ENCODE results near the gene MYOZ1.
"Not testable (repeated sequence)": the region's sequence is repeated elsewhere in the genome, so short reads cannot be mapped to it uniquely, and the experiment has no call there.

Gene MYOZ1, protein sequence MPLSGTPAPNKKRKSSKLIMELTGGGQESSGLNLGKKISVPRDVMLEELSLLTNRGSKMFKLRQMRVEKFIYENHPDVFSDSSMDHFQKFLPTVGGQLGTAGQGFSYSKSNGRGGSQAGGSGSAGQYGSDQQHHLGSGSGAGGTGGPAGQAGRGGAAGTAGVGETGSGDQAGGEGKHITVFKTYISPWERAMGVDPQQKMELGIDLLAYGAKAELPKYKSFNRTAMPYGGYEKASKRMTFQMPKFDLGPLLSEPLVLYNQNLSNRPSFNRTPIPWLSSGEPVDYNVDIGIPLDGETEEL

DNA sequence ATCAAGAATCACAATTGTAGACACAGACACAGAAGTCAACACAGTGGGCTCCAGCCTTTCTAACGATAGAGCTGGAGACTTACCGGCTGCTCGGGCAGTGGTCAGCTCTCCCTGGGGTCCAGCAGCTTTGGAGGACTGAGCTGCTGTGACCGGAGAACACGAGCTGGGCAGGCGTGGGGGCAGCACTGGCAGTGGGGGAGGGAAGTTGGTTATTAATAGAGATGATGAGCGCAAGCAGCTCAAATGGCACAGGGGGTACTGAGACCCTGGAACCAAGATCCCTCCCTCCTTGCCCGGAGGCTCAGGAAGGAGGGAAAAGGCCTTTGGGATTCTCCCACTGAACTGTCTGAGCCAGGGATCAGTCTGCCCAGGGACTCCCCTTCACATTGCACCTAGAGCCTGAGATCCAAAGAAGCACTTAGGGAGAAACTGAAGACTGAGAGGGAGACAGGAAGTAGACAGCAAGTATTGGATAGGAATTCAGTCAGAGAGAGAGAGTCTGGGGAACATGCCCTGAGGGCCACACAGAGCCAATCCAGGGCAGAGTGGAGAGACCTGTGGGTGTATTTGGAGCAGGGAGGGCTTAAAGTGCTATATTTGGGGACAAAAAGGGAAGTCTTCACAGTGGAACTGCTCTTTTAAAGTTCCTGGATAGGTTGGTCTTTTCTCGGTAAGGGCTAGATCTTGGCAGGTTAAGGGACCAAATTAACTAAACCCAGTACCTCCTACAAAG, at the start of gene MYOZ1:
Gene MYOZ1, minus strand, starts transcription at position 147 of the 733 bp plus-strand sequence. CDS start 1,457 bp downstream, outside the sequence.
- DNase-seq (ENCODE audit: low read depth) = no peak

DNA sequence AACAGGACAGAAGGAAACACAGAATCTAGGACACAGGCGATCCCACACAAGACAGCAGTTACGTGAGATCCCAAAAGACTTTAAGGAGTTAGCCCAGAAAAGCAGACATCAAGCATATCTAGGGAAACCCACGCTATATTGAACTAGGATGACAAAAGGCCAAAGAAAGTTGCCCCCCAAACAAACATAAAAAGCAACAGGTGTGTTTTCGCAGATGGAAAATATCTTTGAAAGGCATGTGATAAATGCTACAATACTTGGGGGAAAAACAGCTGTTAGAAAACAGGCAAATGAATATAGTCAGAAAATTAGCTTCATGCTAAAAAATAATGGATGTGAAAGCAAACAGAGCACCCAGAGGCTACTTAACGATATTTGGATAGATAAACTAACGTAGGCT, 49.5 kb upstream of the MYOZ1 start:
- not testable (repeated sequence) for DNase-seq (ENCODE audit: low read depth)

DNA sequence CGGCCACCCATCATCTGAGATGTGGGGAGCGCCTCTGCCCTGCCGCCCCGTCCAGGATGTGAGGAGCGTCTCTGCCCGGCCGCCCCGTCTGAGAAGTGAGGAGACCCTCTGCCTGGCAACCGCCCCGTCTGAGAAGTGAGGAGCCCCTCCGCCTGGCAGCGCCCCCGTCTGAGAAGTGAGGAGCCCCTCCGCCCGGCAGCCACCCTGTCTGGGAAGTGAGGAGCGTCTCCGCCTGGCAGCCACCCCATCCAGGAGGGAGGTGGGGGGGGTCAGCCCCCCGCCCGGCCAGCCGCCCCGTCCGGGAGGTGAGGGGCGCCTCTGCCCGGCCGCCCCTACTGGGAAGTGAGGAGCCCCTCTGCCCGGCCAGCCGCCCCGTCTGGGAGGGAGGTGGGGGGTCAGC, 48.3 kb upstream of the MYOZ1 start:
- DNase-seq (ENCODE audit: low read depth) = not testable (repeated sequence)

DNA sequence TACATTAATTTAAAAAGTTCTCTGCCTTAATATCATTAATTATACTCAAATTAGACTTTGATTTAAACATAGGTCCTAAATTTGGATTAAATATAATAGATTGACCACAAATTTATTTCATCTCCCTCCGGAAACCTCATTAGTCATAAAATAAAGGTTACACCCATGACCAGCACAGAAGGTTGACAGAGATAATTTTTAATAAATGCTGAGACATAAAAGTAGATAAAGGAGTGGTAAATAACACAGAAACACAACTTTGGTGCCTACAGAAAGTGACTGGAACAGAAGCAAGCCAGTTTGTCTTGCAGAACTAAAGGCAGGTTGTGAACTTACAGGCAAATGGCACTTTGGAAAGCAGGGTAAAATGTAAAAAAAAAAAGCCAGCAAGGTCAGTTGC, 46.4 kb upstream of the MYOZ1 start:
- not testable (repeated sequence) for DNase-seq (ENCODE audit: low read depth)

DNA sequence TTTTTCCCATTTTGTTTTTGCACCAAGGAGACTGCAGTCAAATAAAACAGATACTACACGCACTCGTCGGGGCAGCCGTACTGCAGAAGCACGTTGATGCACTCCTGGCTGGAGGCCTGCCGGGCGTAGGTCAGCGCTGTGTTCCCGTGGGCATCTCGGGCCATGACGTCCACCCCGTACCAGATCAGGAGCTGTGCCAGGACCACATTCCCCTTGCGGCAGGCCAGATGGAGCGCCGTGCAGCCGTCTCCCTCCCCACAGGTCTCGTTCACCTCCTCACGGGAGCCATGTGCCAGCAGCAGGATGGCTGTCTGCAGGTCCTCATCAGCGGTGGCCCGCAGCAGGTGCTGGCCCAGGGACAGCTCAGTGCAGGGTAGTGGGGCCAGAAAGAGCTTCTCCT, 33.3 kb upstream of the MYOZ1 start:
- not testable (repeated sequence) for DNase-seq (ENCODE audit: low read depth)

DNA sequence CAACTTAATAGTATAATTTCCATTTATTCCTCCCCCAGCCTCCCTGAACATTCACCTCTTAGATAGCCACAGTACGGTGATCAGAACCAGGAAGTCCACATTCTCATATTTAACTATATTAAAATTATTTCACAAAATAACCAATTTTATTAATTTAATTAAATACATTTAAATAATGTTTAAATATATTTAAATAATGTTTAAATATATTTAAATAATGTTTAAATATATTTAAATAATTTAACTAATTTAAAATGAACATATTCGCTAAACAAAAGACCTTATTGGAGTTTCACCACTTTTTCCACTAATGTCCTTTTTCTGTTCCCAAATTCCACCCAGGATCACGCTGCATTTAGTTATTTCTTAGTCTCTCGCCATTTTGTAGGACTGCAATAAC, 27.1 kb upstream of the MYOZ1 start:
- DNase-seq (ENCODE audit: low read depth) = not testable (repeated sequence)

DNA sequence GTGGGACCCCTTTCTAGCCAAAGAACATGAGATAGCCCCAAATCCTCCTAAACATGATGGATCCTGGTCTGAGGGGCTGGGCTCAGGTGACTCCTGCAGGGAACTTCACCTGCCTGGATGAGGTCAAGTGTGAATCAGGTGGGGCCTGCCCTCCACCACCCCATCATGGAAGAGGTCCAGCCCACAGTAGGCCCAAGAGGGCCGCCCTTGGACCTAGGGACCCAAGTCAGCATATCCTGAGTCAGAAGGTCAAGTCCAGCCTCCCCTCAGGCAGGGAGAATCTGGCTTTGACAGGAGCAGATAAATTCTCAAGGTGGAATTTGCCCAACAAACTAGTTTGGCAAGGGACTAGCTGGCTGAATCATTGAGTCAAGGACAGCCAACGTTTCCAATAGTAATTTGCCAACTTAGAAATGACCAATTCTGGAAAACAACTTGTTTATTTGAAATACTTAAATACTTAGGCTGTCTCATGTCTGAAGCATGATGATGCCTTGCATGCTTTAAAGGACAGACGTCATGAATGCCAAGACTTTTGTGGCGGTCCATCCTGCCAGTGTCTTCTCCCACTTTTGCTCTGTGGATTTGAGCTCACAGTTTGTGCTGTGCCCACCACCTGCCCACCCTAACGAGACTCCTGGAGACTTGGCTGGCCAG, 25.0 kb upstream of the MYOZ1 start:
- not testable (repeated sequence) for DNase-seq (ENCODE audit: low read depth)

DNA sequence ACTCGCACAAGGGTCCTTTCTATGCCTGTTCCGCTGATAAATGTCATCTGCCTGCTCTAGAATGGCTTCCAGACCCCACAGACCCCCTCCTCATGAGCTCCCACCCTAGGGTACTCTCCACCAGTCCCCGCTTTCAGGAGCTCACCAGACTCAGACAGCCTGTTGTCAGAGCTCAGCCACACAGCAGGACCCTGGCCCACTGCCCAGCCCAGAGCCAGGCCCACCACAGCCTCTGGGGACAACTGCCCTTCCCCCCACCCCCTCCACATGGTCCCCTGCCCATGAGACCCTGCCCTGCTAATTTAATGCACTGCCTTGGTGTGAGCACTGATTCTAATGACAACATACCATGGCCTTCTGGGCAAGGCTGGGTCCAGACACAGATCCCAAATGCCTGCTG, 24.3 kb upstream of the MYOZ1 start:
- not testable (repeated sequence) for DNase-seq (ENCODE audit: low read depth)

DNA sequence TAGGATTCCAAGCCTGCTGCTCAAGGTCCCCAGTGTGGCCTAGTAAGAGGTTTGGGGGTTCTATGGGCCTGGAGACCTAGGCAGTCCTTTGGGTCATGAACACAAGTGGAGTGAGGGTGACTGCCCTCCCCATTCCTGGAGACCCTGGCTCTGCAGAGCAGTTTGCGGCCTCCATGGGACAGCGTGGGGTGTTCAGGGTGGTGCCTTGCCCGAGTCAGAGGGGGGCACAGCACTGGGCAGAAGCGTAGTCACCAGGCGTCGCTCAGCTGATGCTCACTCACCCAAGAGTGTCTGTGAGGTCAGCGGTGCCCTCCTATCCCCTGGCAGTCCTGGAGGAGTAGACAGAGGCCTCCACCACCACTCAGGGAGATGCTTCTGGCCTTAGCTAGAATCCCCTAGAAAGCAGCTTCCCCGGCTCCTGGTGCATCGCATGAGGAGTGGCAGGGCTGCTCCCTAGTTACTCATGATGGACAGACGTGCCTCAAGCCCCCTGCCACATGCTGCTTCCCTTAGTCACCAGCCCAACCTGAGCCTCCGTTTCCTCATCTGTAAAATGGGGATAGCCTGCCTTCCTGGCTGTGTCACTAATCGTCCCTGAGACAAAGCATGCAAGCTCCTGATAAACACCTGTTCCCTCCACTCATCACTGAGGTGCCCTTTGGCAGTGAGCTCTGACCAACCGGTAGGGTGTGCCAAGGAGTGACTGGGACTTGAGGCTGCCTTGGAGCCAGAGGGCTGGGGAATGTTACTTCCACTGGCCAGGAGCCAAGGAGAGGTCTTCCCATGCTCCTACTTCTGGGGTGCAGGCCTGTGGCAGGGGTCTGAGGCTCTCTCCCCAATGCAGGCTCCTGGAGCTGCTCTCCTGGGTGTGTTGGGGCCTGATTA, 23.1 kb upstream of the MYOZ1 start:
- not testable (repeated sequence) for DNase-seq (ENCODE audit: low read depth)

DNA sequence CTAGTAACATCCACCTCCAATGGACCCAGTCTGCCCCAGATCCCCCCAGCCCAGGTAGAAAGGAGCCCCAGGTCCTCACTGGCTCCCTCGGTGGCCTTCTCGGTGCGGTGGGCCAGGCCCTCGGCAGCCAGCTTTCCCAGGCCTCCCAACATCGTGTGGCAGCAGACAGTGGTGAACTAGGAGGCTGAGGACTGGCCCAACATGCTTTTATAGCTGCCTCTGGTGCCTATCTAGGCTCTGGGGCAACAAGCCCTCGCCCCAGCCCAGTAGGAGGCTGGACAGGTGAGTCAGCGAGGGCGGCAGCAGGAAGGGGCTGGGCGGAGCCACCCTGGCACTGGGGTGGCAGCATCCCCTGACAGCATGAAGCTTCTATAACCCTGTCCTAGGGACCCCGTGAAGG, 22.3 kb upstream of the MYOZ1 start:
- DNase-seq (ENCODE audit: low read depth) = not testable (repeated sequence)

DNA sequence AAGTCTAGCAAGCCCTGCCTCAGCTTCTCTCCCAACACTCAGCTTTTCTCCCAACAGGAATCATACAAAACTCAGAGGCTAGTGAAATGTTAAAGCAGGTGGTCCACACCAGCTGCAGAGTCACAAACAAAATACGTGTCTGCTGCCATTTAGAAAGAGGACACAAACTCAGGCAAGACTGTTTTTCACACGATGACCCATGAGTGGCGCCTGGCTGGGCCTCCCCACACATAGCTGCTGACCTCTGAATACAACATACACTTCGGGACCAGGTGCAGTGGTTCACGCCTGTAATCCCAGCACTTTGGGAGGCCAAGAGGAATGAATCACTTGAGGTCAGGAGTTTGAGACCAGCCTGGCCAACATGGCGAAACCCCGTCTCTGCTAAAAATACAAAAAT, 21.4 kb upstream of the MYOZ1 start:
- DNase-seq (ENCODE audit: low read depth) = not testable (repeated sequence)

DNA sequence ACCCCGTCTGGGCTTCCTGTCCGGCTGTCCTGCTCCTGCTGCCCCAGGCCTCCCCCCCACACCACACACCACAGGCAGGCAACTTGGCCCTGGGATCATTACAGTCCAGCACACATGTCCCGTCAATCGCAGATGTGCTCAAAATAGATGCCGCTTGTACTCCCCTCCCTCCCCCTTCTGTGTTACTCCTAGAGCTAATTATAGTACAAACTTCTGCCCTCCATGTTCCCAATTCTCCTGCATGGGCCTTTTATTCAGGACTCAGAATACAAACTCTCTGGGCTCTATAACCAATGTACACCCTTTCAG, 14.7 kb upstream of the MYOZ1 start, which contains the start of gene SYNPO2L:
Gene SYNPO2L, minus strand, starts transcription at position 40 of the 309 bp plus-strand sequence. CDS start 107 bp downstream, outside the sequence.
- DNase-seq (ENCODE audit: low read depth) = no peak

DNA sequence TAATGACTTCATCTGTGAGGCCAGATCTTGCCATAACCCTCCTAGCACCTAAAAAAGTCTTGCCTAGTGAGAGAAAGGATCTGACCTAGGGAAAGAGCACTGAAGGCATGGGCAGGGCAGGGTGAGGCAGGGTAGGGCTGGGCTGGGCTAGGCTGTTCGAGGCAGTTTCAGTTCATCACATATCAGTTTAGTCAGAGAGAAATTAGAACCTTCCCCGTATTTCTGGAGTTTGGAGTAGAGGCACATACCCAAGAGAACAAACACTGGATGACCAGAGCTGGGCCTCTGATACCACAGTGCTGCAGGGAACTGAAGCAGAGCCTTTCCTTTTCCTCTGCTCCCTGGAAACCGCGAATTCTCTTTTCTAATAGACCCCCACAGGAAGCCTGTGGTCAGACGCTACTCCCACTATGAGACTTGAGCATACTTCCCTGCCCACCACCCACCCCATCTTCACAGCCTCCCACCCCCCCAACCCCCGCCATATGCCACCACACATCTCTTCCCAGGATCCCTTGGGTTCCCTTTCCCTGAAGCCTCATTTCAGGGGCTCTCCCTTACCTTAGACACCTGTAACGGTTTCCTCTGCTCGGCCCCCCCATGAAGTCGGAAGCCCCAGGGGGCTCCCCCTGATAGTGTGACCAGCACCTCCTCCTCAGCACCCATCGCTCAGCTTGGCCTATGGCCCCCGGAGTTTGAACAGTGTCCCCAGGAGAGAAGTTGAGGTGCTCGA, 14.1 kb upstream of the MYOZ1 start:
- DNase-seq (ENCODE audit: low read depth) = no peak

DNA sequence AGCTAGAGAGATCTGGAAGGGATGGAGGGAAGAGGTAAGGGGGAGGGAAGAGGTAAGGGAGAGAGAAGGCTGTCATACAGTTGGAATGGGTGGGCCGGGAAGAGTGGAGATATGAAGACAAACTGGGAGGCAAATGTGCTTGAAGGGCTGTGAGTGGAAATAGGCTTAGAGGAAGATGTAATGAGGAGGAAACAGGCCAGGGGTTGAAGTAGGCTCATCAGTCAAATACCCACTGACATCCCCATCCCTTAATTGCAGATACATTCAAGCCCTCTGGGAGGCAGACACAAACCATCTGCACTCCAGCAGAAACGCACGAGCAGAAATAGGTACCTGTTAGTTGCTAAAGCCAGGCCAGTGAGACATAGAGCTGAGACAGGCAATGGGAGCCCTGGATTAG, 12.4 kb upstream of the MYOZ1 start:
- no peak for DNase-seq (ENCODE audit: low read depth)

DNA sequence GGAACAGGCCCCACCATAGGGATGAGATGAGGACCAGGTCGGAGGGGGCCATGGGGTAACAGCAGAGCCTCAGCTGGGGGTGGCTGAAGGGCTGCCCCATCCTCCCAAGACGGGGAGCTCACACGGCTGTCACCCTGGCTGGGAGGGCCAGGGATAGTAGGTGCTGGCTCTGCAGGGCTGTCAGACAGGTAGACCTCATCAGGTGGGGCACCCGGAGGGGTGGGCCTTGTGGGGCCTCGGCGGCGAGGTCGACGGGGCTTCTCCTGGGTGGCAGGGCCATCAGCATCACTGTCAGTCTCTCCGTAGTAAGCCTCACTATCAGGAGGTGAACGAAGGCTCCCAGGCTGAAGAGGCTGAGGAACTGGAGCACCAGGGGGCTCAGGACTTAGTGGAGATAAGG, 11.9 kb upstream of the MYOZ1 start:
- no peak for DNase-seq (ENCODE audit: low read depth)

DNA sequence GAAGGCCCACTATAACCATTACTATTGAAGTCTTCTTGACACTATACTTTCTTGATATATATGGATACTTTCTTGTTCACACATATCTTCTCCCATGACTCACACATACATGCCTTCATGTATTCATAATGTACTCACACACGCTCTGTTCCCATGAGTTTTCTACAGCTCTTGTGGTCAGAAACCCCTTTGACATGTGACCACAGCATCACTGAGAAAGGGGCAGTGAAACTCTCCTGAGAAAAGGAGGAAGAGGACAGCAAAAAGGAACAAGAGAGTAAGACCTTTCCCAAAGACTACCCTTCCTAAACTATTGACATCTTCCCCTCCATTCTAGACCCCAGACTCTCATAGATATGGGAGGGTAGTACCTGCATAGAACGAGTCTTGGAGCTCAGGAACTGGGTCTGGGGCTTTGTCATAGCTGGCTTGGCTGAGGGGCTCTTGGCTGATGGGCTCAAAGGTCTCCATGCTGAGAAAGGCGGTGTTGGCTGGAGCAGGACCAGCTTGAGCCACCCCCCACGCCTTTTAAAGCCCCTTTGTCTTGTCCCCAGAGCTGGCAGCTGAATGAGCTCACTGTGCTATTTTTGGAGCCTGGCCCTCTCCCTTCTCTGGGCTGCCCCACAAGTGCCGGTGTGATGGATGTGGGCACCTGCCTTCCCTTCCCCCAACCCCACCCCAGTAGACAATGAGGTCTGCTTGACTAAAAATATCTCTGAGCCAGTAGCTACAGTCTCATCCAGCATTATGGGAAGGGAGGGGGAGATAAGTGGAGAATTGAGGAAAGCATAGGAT, 9.5 kb upstream of the MYOZ1 start:
- DNase-seq (ENCODE audit: low read depth) = no peak

DNA sequence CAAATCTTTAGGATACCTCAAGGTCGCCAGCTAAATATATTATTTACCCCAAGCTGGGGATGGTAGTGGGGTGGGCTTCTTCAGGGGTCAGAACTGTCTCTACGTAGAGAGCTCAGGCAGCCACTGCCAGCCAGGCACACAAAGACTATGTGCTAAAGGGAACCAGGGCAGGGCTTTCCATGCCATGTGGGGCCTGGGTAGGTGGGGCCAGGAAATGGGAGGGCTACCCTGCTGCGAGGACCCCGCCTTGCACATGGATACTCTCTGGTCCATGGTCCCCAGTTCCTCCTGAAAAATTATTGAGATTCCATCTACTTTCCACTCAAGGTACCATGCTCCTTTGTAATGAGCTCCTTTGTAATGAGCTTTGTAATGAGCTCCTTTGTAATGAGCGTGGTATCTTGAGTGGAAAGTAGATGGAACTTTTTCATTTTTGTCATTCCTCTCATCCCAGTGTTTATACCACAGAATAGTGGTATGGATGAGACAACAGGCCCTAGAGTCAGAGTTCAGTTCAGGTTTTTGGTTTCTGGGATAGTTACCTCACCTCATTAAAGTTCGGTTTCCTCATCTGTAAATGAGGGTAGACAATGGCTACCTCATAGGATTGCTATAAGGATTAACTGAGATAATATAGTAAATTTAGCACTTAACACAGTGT, 8.7 kb upstream of the MYOZ1 start:
- no peak for DNase-seq (ENCODE audit: low read depth)

DNA sequence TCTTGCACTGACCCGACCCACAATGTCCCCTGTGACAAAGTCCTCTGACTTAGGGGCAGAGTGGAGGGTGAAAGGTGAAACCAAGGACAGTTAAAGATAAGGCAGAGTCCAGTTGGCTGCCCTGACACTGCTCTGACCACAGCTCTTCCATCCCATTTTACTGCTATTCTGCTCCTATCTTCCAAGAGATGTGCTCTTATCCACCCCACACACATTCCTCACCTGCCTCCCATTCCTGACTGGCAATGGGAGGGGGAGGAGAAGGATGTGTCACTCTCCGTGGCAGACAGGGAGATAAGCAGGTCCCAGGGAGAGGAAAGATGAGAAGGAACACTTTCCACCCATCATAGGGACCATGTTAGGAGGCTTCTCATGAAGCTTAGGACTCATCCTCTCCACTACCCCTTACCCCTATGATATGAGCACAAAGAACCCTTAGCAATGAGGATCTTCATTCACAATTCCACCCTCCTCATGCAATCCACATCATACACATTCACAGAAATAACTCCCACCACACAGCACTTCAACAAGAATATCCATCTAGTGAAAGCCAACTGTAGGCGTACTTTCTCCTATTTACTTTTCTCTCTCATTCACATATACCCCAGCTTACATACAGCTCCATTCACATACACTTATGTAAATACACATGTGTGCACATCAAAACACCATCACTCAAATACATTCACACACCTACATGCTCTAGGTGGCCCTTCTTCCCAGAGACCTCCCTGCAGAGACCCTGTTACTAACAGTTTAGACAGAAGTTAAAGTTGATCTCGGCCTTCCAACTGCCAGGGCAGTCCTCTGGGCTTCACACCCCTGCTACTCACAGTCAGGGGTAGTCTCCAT, 7.9 kb upstream of the MYOZ1 start:
- DNase-seq (ENCODE audit: low read depth) = no peak

Data from fibroblast of the conjunctiva (primary cell).